Lung microvascular endothelial cell (primary cell): ENCODE data around the gene PLCB3. TPM values are rescaled to one million over a fixed set of nuclear protein-coding genes. Genes with fewer than 3 reads are reported as not detected.

Experiments used
- DNase-seq, 2 donors: peaks; one replicate each; pipeline versions ENCODE4 v3.0.0 to v3.0.0-alpha.2; 2010; ENCODE audit warnings: low read depth in 2 of 2
- total RNA-seq: library from RNA; depleted of rRNA; stranded (reverse); fragments of >200 nt; gene quantifications from 2 replicates; pipeline ENCODE4 v1.2.1, GENCODE V29; 2014

Gene PLCB3
- total RNA-seq, 1 donor from 2014 or later: 14.3 TPM

DNA sequence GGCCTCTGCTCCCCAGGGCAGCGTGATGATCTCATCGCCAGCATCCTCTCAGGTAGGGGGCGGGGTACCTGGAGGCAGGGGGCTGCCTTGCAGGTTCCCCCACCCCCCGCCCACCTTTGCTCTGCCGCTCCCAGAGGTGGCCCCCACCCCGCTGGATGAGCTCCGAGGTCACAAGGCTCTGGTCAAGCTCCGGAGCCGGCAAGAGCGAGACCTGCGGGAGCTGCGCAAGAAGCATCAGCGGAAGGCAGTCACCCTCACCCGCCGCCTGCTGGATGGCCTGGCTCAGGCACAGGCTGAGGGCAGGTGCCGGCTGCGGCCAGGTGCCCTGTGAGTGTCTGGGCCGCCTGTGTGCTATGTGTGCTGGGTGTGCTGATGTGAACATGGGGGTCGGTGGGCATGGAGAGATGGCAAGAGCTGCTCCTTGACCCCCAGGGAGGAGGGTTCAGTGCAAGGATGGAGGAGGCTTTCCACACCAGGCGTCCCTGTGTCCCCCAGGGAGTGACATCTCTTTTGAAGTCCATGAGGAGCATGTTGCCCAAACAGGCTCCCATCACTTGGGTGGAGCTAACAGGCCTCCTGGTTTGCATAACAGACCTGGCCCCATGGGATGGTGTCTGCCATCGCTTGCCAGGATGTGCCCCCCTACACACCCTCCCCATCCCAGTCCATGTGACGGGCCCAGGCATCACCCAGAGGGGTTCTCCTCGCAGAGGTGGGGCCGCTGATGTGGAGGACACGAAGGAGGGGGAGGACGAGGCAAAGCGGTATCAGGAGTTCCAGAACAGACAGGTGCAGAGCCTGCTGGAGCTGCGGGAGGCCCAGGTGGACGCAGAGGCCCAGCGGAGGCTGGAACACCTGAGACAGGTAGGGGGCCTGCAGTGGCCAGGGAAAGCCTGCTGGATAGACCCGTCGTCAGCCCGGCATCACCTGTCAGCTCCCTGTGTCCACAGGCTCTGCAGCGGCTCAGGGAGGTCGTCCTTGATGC lies 14.1 kb downstream of the PLCB3 start:
- no peak for DNase-seq

DNA sequence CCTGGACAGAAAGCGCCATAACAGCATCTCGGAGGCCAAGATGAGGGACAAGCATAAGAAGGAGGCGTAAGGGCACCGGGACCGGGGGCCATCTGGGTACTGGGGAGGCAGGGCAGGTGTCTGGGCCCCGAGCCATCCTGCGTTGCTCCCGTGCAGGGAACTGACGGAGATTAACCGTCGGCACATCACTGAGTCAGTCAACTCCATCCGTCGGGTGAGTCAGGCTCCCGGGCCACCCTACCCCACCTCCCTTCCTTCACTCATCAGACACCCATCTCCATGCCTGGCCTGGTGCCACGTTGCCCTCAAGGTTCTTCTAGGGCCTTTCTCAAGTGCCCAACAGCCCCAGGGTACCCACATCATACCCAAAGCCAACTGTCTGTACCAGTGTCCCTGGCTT lies 15.0 kb downstream of the PLCB3 start:
- peak in 1 of 2 donors; percentile 83 for DNase-seq

DNA sequence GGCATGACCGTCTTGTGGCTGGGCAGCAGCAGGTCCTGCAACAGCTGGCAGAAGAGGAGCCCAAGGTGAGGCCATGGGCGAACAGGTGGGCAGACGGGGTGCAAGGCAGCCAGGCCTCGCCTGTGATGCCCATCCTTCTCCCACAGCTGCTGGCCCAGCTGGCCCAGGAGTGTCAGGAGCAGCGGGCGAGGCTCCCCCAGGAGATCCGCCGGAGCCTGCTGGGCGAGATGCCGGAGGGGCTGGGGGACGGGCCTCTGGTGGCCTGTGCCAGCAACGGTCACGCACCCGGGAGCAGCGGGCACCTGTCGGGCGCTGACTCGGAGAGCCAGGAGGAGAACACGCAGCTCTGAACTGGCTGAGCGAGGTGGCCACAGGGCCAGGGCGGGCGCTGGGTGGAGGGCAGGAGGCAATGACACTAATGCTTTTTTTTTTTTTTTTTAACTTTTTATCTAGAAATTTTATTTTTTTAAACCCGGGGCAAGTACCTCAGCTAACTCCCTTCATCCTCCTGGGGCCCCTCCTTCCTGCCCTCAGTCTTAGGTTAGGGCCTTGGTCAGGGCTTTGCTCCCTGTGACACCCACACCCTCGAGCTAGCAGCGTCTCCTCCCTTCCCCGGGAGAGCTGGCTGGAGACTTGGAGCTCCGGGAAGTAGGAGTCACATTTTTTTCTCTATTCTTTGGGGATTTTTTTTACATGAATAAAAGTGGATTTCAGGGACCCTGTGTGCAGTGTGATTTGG lies 16.0 kb downstream of the PLCB3 start:
- DNase-seq: peak in 1 of 2 donors; percentile 44

DNA sequence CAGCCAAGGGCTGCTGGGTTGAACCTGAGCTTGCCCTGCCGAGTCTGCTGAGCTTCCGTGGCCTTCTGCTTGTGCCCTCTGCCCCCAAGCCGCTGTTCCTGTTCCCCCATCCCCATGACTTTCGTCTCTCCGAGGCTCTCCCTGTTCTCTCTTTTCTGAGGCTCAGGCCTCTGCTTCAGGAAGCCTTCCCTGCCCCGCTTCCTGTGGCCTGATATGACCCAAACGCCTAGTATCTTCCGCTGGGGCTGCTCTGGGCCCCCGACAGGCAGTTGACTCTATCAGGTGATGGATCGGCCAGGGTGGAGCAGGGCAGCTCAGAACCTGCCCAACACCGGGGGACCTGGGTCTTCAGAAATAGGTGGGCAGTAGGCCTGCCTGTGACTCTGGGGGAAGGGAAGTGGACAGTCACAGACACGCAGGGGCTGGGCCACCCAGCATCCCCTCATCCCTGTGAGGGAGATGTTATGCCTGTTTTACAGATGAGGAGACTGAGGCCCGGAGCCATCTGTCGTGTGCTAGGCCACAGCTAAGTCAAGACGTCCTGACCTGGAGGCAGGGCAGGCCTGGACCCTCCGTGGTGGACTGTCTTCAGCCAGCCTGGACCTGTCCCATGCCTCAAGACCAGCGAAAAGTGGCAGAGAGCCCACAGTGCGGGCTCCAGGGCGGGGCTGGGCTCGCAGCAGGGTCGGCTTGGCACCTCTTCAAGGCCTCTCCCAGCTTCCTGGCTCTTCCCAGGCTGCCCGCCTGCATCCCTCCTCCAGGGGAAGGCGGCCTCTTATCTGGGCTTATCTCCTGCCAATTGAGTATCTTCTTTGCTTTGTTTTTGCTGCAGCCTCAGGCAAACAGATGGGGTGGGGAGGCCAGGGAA lies 16.9 kb downstream of the PLCB3 start:
- DNase-seq: peak; percentile 27 to 63

DNA sequence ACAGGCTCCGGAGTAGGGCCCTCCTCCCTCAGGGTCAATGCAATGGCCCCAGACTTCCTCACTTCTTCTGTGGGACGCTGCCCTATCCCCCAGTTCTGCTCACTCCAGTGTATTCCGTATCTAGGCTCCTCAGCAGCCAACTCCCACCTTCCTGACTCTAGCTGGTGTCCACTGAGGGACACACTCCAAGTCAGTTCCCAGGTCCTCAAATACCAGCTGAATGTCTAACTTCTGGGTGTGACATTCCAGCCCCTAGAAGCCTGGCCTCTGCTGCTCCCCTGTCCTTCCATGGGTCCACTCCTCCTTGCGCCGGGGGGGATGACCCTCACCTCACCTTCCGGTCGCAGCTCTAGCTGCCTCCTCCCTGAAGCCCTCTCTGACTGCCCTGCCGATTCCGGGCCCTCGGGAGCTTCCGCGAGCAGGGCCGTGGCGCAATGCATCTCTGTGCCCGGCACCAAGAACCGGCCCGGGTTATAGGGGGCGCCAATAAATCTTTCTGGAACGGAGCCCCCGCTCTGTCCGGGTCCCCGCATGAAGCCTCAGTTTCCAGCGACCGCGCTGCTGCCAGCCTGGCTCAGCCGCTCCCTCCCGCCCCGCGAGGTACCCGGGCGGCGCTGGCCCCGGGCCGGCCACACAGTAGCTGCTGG lies 17.7 kb downstream of the PLCB3 start:
- DNase-seq: peak; percentile 44 to 59

DNA sequence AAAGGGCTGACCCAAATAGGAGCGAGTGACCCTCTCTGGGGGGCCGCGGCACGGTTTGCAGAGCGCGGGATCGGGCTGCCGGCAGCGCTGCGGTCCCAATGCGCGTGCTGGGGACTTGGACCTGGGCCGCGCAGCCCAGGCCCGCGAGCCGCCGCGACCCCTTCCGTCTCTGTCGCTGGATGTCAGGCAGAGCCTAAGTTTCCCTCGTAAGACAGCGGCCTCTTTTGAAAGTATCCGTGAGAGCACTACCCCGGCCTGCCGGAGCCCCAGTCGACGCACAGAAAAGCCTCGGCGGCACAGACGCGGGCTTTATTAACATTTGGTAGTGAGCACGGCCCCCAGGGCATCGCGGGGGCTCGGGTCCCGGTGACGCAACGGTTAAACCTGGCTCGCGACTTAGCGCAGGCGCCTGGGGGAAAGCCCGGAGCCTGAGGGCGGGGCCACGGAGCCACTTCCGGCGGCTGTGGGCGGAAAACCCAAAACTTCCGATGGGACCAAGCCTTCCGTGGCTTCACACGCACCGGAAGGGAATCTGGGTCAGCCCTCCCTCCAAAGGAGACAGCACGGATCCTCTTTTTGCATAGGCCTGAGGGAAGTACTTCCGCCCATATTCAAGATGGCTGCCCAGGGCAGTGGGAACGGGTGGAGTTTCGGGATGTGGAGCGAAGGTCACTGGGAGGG lies 18.4 kb downstream of the PLCB3 start:
- DNase-seq: peak; percentile 100

DNA sequence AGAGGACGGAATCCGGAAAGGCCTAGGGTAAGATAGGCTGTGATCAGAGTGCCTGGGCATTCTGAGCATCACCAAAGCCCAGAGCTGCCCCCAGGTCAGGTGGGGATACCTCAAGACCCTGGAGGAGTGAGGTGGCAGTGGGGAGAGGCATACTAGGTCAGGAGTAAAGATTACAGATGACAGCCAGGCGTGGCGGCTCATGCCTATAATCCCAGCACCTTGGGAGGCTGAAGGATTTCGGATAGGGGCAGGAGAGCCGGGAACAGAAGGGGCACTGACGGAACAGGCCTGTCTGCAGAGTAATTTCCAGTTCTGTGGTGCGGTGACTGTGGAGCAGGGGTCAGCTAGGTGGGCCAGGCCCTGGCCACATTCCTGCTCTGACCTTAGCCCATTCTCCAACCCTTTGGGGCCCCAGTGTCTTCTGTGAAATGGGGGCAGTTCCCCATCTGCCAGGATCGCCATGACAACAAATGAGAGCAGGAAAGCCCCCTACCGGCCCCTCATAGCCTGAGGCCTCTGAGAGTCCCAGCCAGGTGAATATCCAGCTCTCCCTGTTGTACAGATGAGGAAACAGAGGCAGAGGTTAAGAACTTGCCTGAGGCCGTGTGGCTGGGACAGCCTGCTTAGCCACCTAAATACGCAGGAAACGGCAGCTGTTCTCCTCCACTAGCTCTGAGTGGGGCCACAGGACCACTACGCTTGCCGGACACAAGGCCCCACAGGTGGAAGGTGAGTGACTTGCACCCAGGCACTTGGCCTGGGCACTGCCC lies 23.9 kb downstream of the PLCB3 start:
- no peak for DNase-seq

DNA sequence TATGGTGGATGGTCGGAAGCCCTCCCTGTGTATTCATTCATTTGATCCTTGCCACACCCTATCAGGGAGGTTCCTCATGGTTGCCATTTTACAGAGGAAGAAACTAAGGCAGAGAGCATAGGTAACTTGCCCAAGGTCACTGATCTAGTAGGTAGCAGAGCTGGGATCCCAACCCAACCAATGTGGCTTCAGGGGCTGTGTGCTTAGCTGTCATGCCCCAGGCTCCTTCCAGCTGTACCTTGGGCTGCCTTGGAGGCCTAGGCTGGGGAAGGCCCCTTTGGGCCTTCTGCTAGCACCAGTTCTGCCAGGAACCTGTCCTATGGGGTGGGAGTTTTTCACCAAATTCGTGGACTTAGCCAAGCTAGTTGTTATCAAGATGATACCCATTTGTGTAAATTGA lies 24.5 kb downstream of the PLCB3 start:
- no peak for DNase-seq

DNA sequence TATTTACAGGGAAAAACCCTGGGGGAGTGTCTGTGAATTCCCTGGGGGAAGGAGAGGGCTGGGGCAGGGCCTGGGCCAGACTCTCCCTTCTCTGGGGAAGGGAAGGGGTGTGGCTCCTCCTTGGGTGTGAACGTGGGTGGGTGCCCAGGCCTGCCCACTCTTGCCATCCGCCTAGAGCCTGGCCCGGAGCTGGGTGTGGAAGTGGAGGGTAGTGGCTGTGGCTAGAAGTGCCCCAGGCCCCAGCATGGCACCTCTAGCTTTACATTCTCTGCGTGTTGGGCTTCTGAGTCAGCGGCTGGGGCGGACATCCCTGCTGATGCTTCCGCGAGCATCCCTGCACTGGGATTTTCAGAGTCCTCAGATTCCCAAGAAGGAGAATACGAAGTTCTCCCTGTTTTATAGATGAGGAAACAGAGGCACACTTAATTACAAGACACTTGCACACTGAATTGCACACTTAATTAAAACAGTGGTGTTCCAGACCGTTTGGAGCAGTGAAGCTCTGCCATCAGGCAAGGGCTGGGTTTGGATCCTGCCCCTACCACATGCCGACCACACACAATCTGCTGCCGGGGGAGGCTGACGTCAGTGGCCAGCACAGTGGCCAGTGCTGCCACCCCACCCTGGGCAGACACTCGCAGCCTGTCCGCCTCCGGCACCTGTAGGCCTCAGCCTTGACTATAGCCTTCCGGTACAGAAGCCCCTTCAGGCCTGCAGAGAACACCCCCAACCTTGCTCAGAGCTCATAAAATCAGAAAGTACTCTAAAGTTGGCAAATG lies 25.5 kb downstream of the PLCB3 start:
- no peak for DNase-seq

DNA sequence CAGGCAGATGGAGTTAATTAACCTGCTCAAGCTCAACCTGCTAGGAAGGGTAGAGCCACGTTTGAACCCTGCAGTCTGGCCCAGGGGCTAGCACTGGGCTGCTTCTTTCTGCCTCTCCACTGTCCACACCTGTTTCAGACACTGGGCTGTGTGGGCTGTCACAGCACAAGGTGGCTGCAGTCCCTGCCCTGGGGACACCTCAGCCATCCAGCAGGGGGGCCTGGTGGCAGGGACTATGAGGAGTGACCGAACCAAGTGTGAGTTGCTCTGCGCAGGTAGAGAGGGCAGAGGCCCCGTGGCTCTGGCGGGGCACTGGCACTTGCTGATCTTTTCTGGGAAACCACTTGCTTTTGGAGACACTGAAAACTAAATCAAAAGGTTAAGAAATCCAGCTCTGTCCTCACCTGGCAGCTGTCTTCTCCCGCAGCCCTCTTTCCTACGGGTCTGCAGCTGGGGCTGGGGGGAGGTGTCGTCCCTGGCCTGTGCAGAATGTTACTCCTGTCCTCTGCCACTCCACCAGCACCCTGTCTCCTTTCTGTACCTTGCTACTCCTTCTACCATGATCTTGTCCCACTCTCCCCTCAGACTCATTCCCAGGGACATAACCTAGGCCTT lies 27.4 kb downstream of the PLCB3 start:
- no peak for DNase-seq

DNA sequence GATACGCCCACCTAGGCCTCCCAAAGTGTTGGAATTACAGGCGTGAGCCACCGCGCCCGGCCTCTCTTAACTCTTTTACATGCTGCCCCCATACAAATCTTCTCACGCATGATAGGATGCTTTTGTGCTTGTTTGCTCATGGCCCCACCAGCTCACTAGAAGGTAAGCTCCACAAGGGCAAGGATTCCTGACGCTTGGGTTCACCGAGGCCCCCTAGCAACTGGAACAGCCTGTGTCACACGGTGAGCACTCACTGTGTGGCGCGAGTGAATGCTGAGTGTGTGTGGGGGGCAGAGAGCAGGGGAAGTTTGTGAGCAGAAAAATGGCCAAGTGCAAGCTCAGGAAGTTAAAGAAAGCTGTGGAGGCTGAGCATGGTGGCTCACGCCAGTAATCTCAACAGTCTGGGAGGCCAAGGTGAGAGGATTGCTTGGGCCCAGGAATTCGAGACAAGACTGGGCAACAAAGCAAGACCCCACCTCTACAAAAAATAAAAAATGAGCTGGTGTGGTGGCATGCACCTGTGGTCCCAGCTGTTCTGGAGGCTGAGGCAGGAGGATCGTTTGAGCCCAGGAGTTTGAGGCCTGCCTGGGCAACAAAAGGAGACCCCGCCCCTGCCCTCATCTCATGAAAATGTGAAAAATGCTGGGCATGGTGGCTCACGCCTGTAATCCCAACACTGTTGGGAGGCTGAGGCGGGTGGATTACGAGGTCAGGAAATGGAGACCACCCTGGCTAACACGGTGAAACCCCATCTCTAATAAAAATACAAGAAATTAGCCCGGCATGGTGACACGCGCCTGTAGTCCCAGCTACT lies 30.8 kb downstream of the PLCB3 start:
- DNase-seq: no peak

DNA sequence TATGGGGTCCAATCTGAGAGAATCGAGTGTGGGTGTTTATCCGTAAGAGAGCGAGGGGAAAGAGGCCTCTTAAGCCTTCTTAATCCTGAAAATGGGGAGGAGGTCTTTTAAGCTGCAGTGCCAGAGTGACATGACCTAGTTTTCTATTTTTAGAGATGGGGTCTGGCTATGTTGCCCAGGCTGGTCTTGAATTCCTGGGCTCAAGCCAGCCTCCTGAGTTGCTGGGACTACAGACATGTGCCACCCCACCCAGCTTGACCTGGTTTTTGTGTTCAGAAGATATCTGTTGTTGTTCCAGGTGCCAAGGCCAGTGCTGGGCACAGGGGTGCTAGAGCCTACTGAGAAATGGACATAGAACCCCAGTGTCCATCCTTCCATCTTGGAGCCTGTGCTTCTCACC lies 31.8 kb downstream of the PLCB3 start:
- DNase-seq: no peak

DNA sequence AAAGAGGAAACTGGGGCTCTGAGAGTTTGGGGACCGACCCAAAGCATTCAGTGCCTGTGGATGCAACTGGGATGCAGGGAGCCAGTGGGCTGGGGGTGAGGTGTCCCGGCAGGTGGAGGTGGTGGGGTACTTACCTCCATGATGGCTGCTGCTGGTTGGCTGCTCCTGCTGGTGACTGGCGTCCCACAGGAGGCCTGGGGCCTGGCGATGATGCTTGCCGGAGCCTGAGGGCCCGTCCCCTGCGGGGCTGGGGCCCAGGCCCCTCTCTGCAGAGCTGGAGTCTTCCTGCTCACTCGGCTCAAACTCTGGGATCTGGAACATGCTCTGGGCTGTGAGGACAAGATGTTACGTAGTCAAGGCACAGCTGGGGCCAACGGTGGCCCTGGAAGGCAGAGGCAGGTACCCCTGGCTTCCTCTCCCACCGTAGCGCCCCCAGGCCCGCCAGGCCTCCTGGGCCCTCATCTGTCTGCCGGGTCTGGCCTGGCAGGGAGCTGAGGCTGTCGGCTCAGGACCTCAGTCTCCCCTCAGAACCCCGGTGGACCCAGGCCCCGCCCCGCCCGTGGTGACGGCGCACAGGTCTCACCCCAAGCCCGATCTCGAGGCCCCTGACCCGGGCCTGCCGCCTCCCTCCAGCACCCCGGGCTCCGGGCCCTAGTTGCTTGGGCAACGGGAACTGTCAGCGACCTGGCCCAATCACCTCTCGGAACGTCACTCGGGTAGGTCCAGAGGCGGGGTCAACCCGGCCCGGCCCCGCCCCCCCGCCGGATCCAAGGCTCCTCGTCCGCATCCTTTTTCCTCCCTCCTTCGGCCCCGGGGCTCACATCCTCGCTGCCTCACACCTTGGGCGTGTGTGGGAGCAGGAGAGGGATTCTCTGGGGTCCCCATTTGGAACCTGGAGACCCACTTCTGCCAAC lies 33.0 kb downstream of the PLCB3 start, which contains the start of gene BAD:
Gene BAD (minus strand): TSS at position 618 of the 914 bp plus-strand sequence. CDS start 297 bp downstream, at position 321.
- peak; percentile 91 for DNase-seq

DNA sequence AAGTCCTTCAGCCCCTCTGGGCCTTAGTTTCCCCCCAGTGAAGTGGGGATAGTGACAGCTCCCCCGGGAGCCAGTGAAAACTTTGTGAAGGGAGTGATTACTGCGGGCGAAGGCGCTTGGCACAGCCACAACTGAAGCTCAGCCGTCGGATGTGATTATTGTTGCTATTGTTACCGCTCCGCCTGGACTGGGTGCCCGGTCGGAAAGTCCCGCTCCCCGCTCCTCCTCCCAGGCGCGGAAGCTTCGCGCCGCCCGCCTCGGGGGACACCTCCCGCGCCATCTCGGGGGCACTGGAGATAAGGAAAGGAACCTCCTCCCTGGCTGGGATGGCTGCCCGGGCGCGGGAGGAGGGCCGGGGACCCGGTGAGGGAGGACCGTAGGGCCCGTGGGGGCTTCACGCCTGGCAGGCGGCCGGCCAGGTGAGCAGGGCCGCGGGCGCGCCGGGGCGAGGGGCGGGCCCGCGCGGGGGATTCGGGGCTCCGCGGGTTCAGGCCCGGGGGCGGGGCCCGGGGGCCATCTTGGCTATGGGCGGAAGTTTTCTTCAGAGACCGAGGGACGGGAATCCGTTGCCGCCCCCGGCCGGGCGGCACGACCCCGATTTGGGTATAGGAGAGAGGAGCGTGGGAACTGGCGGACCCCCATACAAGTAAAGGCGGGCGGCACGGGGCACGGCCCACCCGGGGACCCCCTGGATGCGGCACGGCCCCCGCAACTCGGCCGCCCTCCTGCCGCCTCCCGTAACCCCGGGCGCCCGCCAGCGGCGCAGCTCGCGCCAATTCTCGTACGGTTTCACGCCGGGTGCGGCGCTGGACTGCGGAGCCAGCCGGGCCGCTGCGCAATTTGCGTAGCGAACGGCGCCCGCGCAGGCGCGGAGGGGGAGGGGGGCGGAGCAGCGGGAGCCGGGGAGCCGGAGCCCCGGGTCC lies 33.9 kb downstream of the PLCB3 start, which contains the start of gene GPR137:
Gene GPR137 (plus strand): TSS at position 887 of the 923 bp plus-strand sequence. CDS start 677 bp downstream, outside the sequence.
- peak; percentile 79 to 81 for DNase-seq
